HCT116 (cell line): ENCODE results near the gene VPS41. TPM values are rescaled to one million over a fixed set of nuclear protein-coding genes. Genes with fewer than 3 reads are reported as not detected.

Experiments
- ATAC-seq: fragments of 200-7000 bp; cut with Tn5 transposase; 2 replicates; pipeline ENCODE4 v1.9.1; 2020; ENCODE audit warnings: mild to moderate bottlenecking, moderate library complexity
- Bru-seq: library from RNA; stranded (reverse); fragments of 400-500 nt; gene quantifications from one replicate; lab custom pipeline; 2021; lab: Mats Ljungman, UMichigan
- BruChase-seq, 2 experiments: library from RNA; stranded (reverse); fragments of 400-500 nt; gene quantifications; one replicate each; lab custom pipeline; 2021; lab: Mats Ljungman, UMichigan
- BruUV-seq: library from RNA; stranded (reverse); fragments of 400-500 nt; replicated peaks from 2 replicates; lab custom pipeline; 2021; lab: Mats Ljungman, UMichigan
- CTCF ChIA-PET: fragments of 300-600 bp; sonication (Branson Sonifier 250); formaldehyde crosslinking; loops from one replicate; lab custom pipeline; 2021; ENCODE audit warnings: antibody characterized with exemption; lab: Charles Lee
- POLR2A ChIA-PET: fragments of 300-600, 350-600 bp; sonication (Branson Sonifier 250); formaldehyde crosslinking; loops from one replicate; lab custom pipeline; 2021; ENCODE audit warnings: antibody characterized with exemption; lab: Charles Lee
- RAD21 ChIA-PET, 2 experiments: fragments of 300-600 bp; sonication (Branson Sonifier 250); formaldehyde crosslinking; loops; one replicate each; lab custom pipeline; 2023; ENCODE audit warnings: low total read pairs in 2 of 2; ENCODE audit not compliant: uncharacterized antibody in 2 of 2, unreplicated experiment in 2 of 2, low non-redundant PET in 1 of 2; lab: Charles Lee
- DNase-seq: peaks from one replicate; pipeline ENCODE4 v3.0.0-alpha.2; 2010; ENCODE audit warnings: low read depth, low spot score
- H2AFZ ChIP-seq: fragments of 200-600 bp; shearing (Covaris generic), sonication (generic); 2 replicates; pipeline ENCODE4 v1.6.1; 2017; ENCODE audit warnings: low read depth, mixed run types, mixed read lengths, antibody characterized with exemption, low read length; ENCODE audit not compliant: poor library complexity, severe bottlenecking
- H3K27ac ChIP-seq: 2 replicates; pipeline ENCODE4 v1.5.1; 2012; ENCODE audit warnings: low read depth, low read length
- H3K27me3 ChIP-seq: fragments of 200-600 bp; sonication (generic); 2 replicates; pipeline ENCODE4 v1.6.1; 2016; ENCODE audit warnings: mixed run types, low read length, mixed read lengths; ENCODE audit not compliant: insufficient read depth
- H3K36me3 ChIP-seq, 2 experiments: fragments of 200-500 bp in 1 of 2; fragments of 200-600 bp in 1 of 2; sonication (Bioruptor generic) in 1 of 2; sonication (generic) in 1 of 2; 2 replicates each; pipeline versions ENCODE4 v1.5.1 to v1.6.1; 2014 to 2016; ENCODE audit warnings: low read length in 2 of 2, inconsistent platforms in 1 of 2, mixed read lengths in 1 of 2, mixed run types in 1 of 2; ENCODE audit not compliant: insufficient read depth in 2 of 2, control insufficient read depth in 1 of 2
- H3K4me1 ChIP-seq, 2 experiments: fragments of 200-600 bp in 1 of 2; sonication (generic) in 1 of 2; 2 replicates each; pipeline versions ENCODE4 v1.5.1 to v1.6.1; 2012 to 2017; ENCODE audit warnings: low read length in 2 of 2, inconsistent platforms in 1 of 2, mild to moderate bottlenecking in 1 of 2, mixed read lengths in 1 of 2, mixed run types in 1 of 2, moderate library complexity in 1 of 2; ENCODE audit not compliant: insufficient read depth in 2 of 2, control insufficient read depth in 1 of 2
- H3K4me2 ChIP-seq: fragments of 200-600 bp; sonication (generic); 2 replicates; pipeline ENCODE4 v1.6.1; 2017; ENCODE audit warnings: mixed run types, low read length, mixed read lengths
- H3K4me3 ChIP-seq, 2 experiments: fragments of 200-600 bp in 1 of 2; sonication (generic) in 1 of 2; replicated peaks in 1 of 2; 2 replicates each; pipeline ENCODE4 v1.5.1; 2011 to 2016; ENCODE audit warnings: low read length in 2 of 2, control low read depth in 1 of 2, low read depth in 1 of 2, mild to moderate bottlenecking in 1 of 2, mixed read lengths in 1 of 2, mixed run types in 1 of 2
- H3K79me2 ChIP-seq: fragments of 200-600 bp; sonication (generic); 2 replicates; pipeline ENCODE4 v1.6.1; 2017; ENCODE audit warnings: mild to moderate bottlenecking, mixed run types, low read length, moderate library complexity, mixed read lengths; ENCODE audit not compliant: insufficient read depth
- H3K9ac ChIP-seq: fragments of 200-600 bp; sonication (generic); 2 replicates; pipeline ENCODE4 v1.6.1; 2016; ENCODE audit warnings: low read length, mixed read lengths
- H3K9me2 ChIP-seq: fragments of 200-600 bp; sonication (generic), shearing (Covaris generic); 2 replicates; pipeline ENCODE4 v1.6.1; 2017; ENCODE audit warnings: mixed run types, mild to moderate bottlenecking, moderate library complexity; ENCODE audit not compliant: insufficient read depth
- H3K9me3 ChIP-seq, 2 experiments: fragments of 200-500 bp in 1 of 2; fragments of 200-600 bp in 1 of 2; sonication (Bioruptor generic) in 1 of 2; sonication (generic) in 1 of 2; 2 replicates each; pipeline ENCODE4 v1.6.1; 2014 to 2017; ENCODE audit warnings: low read length in 2 of 2, mixed read lengths in 2 of 2, inconsistent platforms in 1 of 2, low read depth in 1 of 2, mild to moderate bottlenecking in 1 of 2, mixed run types in 1 of 2, moderate library complexity in 1 of 2; ENCODE audit not compliant: control insufficient read depth in 1 of 2, insufficient read depth in 1 of 2
- H4K20me1 ChIP-seq: fragments of 200-600 bp; sonication (generic), shearing (Covaris generic); 2 replicates; pipeline ENCODE4 v1.6.1; 2017; ENCODE audit warnings: mixed run types, mild to moderate bottlenecking, moderate library complexity; ENCODE audit not compliant: insufficient read depth
- EGR1 ChIP-seq: IDR thresholded peaks from 2 replicates; pipeline ENCODE4 v1.6.1; 2012; ENCODE audit warnings: low read depth
- ELF1 ChIP-seq: IDR thresholded peaks from 2 replicates; pipeline ENCODE4 v1.6.1; 2012; ENCODE audit warnings: low read depth, borderline replicate concordance
- EZH2 ChIP-seq: fragments of 200-600 bp; sonication (generic); IDR thresholded peaks from 2 replicates; pipeline ENCODE4 v1.6.1; 2017; ENCODE audit warnings: antibody characterized with exemption, mixed run types
- FOSL1 ChIP-seq: IDR thresholded peaks from 2 replicates; pipeline ENCODE4 v1.6.1; 2012; ENCODE audit warnings: low read depth
- JUND ChIP-seq: IDR thresholded peaks from 2 replicates; pipeline ENCODE4 v1.6.1; 2012
- POLR2A ChIP-seq: IDR thresholded peaks from 2 replicates; pipeline ENCODE4 v1.7.0; 2011; ENCODE audit warnings: borderline replicate concordance; ENCODE audit not compliant: insufficient read depth, insufficient read length; ENCODE audit errors: extremely low read depth
- POLR2AphosphoS5 ChIP-seq: IDR thresholded peaks from 2 replicates; pipeline ENCODE4 v1.6.1; 2011; ENCODE audit warnings: mild to moderate bottlenecking, low read depth, low read length, moderate library complexity
- SIN3A ChIP-seq: IDR thresholded peaks from 2 replicates; pipeline ENCODE4 v1.6.1; 2012; ENCODE audit warnings: low read depth
- YY1 ChIP-seq: IDR thresholded peaks from 2 replicates; pipeline ENCODE4 v1.6.1; 2011; ENCODE audit warnings: low read length, low read depth, moderate library complexity, mild to moderate bottlenecking; ENCODE audit not compliant: insufficient replicate concordance; ENCODE audit errors: extremely low read depth
- ZFX ChIP-seq: fragments of 450-650 bp; IDR thresholded peaks from 2 replicates; pipeline ENCODE4 v1.6.1; 2017
- intact Hi-C: fragments of 100-400 bp; cut with micrococcal nuclease; formaldehyde crosslinking; loops from 2 replicates; pipeline ENCODE4 v1.10.0; 2022
- long read RNA-seq: library from polyadenylated mRNA; unstranded; transcript quantifications from one replicate; pipeline ENCODE4 v2.0.0, GENCODE V29; 2021; ENCODE audit not compliant: unreplicated experiment
- polyA plus RNA-seq: library from polyadenylated mRNA; unstranded; fragments of >200 nt; gene quantifications from 2 replicates; pipeline ENCODE4 v1.2.1, GENCODE V29; 2012; ENCODE audit warnings: missing spikeins
- total RNA-seq: library from RNA; stranded (reverse); gene quantifications from one replicate; pipeline ENCODE4 v1.2.1, GENCODE V29; 2021; ENCODE audit not compliant: unreplicated experiment

VPS41 gene
- total RNA-seq (72.2 TPM), Bru-seq, nascent RNA (percentile 72 among the genes with signal in this experiment), BruChase-seq, experiment 1, labeled RNA remaining after a 6-hour chase (percentile 66 among the genes with signal in this experiment), BruChase-seq, experiment 2, labeled RNA remaining after a 2-hour chase (percentile 66 among the genes with signal in this experiment)
- polyA plus RNA-seq, result 17.9 and 19.0 TPM in 2 replicates
- long read RNA-seq, full-length matches to known transcripts, result 90 of 130 reads
- long read RNA-seq, partial matches to known transcripts, result 11 of 130 reads
- long read RNA-seq, other reads (novel, unspliced or antisense), result 29 of 130 reads

DNA sequence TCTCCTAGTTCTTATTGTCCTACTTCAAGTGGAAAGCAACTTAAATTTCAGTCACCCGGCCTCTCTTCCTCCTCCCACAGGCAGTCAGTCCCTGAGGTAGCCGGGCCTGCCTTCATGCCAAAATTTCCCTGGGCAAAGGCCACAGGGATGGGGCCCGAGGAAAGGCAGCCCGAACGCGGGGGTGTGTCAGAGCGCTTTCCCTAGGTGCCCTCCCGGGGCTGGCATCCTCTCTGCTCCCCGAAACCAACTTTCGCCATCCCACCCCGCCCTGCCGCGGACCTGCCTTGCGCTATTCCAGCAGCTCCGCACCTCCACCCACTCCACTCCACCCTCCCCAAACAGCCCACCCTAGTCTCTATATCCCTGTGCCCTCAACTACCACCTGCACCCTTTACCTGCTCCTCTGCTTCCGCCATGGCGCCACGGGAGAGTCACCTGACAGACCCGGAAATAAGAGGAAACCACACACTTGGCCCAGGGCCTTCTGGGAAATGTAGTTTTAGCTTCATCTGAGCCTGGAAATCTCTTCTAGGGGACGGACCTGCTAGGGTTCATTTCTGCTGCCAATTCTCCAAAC is at the start of gene VPS41:
Gene VPS41 (minus strand): TSS at position 433 of the 577 bp plus-strand sequence. CDS start 17 bp downstream, at position 416.
- DNase-seq, result peak; percentile 60
- intact Hi-C loops, result no loop called here
- H3K4me2 ChIP-seq, result peak within 1 kb of the TSS; percentile 84
- H3K79me2 ChIP-seq, result peaks cover 13% of the 10 kb centered on the region
- no peaks in the 10 kb centered on the region for H3K9me2 ChIP-seq
- peak within 1 kb of the TSS; percentile 50 for H2AFZ ChIP-seq
- no peaks in the 10 kb centered on the region for H3K27me3 ChIP-seq
- ChIA-PET CTCF (interaction anchor here (0.8 to 1.2 kb wide), 2 partner anchors 23 to 545 kb away, joined by 4 to 5 read pairs; no protein-coding TSS in a partner anchor), RAD21 (interaction anchor here in 1 of 2 experiments (0.8 kb wide), 1 partner anchor 175 kb away, joined by 3 read pairs; no protein-coding TSS in a partner anchor)
- H3K27ac ChIP-seq, result no peak within 1 kb of the TSS
- peak within 1 kb of the TSS; percentile 88 to 91 for H3K4me3 ChIP-seq
- H3K36me3 ChIP-seq, result no peaks in the 10 kb centered on the region
- peak within 1 kb of the TSS; percentile 67 for H3K9ac ChIP-seq
- ATAC-seq, result peak; percentile 98
- TSS peak; percentile 69 for BruUV-seq
- H3K9me3 ChIP-seq, result no peaks in the 10 kb centered on the region
- peaks cover 0 to 4% of the 10 kb centered on the region in 2 experiments; a peak in 1 of 4 replicates for H3K4me1 ChIP-seq
- TF ChIP-seq FOSL1 (no peak), EGR1 (peak; percentile 67), YY1 (peak; percentile 93), POLR2AphosphoS5 (peak; percentile 91), EZH2 (no peak), ZFX (no peak), ELF1 (peak; percentile 99), JUND (no peak), SIN3A (peak; percentile 76; the same call in 1 of the 2 replicates), POLR2A (peak; percentile 48)
- TF ChIP-seq, all 23 proteins: peak for 6
- POLR2A ChIA-PET, result no interaction called here
- H4K20me1 ChIP-seq, result no peaks in the 10 kb centered on the region
